ENCODE data around the gene HBP1.

DNA sequence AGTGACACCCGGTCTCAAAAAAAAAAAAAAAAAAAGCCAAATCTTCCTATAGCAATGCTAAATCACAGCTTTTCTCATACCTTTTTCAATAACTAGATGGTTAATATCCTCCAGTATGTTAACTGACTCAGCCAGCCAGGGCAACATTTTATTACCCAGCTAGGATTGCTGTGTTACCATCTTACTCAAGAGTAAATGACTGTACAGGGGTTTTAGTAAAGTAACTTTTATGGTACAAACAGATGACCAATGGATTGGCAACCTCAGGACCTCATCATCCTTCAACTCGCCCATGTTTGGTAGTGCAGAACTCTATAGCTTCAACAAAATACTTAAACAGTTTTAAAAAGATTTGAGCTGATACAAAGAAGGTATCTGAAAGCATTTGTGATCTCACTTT, 59.5 kb downstream of the HBP1 start:
- TF ChIP-seq, protein P1, sequence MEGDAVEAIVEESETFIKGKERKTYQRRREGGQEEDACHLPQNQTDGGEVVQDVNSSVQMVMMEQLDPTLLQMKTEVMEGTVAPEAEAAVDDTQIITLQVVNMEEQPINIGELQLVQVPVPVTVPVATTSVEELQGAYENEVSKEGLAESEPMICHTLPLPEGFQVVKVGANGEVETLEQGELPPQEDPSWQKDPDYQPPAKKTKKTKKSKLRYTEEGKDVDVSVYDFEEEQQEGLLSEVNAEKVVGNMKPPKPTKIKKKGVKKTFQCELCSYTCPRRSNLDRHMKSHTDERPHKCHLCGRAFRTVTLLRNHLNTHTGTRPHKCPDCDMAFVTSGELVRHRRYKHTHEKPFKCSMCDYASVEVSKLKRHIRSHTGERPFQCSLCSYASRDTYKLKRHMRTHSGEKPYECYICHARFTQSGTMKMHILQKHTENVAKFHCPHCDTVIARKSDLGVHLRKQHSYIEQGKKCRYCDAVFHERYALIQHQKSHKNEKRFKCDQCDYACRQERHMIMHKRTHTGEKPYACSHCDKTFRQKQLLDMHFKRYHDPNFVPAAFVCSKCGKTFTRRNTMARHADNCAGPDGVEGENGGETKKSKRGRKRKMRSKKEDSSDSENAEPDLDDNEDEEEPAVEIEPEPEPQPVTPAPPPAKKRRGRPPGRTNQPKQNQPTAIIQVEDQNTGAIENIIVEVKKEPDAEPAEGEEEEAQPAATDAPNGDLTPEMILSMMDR (conservative IDR thresholded peaks at IDR 0.05; ENCODE audit: low read length) = no peak
- TF ChIP-seq EZH2phosphoT487 (IDR thresholded peaks at IDR 0.05; ENCODE audit: borderline replicate concordance, low read depth, low read length) = no peak

All from OCI-LY7 (cell line).